ENCODE data around the gene PALLD. TPM values are rescaled to one million over a fixed set of nuclear protein-coding genes. Genes with fewer than 3 reads are reported as not detected.

The PALLD gene
- total RNA-seq, 1 experiment from 2014 or later: 27.6 TPM

DNA sequence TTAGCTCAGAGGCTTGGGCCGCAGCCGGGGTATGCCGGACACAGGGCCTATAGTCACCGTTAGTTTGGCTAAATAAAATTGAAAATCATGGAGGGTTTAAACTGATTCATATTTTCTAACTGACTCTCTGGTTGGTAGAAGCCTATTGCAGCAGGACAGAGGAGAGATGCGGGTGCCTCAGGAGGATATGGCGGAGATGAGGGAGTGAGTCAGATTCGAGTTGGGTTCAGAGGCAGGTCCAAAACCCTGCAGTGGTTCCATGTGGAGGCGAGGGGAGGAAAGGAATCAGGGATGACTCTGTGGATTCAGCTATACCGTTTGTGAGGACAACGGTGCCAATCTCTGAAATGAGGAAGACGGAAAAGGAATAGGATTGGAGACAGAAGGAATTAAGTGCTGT, 176.6 kb downstream of the PALLD start:
- CTCF ChIA-PET: no interaction called here
- Mint-ChIP-seq H3K9me3 (ENCODE audit: low read depth, unreplicated experiment) (no peaks in the 10 kb centered on the region), H3K27ac (ENCODE audit: unreplicated experiment) (no peak overlapping the region), H3K4me1 (ENCODE audit: low read depth, unreplicated experiment) (no peaks in the 10 kb centered on the region), H3K4me3 (ENCODE audit: low read depth, unreplicated experiment) (no peak overlapping the region), H3K36me3 (ENCODE audit: insufficient read depth, unreplicated experiment) (no peaks in the 10 kb centered on the region), H3K27me3 (ENCODE audit: unreplicated experiment) (no peaks in the 10 kb centered on the region)
- no peak for DNase-seq
- TF ChIP-seq, protein P1, sequence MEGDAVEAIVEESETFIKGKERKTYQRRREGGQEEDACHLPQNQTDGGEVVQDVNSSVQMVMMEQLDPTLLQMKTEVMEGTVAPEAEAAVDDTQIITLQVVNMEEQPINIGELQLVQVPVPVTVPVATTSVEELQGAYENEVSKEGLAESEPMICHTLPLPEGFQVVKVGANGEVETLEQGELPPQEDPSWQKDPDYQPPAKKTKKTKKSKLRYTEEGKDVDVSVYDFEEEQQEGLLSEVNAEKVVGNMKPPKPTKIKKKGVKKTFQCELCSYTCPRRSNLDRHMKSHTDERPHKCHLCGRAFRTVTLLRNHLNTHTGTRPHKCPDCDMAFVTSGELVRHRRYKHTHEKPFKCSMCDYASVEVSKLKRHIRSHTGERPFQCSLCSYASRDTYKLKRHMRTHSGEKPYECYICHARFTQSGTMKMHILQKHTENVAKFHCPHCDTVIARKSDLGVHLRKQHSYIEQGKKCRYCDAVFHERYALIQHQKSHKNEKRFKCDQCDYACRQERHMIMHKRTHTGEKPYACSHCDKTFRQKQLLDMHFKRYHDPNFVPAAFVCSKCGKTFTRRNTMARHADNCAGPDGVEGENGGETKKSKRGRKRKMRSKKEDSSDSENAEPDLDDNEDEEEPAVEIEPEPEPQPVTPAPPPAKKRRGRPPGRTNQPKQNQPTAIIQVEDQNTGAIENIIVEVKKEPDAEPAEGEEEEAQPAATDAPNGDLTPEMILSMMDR (IDR thresholded peaks at IDR 0.05; ENCODE audit: unreplicated experiment): no peak
- BruUV-seq (replicated peaks): no TSS peak
- intact Hi-C loops (cut with micrococcal nuclease; ENCODE audit: unreplicated experiment): no loop called here

DNA sequence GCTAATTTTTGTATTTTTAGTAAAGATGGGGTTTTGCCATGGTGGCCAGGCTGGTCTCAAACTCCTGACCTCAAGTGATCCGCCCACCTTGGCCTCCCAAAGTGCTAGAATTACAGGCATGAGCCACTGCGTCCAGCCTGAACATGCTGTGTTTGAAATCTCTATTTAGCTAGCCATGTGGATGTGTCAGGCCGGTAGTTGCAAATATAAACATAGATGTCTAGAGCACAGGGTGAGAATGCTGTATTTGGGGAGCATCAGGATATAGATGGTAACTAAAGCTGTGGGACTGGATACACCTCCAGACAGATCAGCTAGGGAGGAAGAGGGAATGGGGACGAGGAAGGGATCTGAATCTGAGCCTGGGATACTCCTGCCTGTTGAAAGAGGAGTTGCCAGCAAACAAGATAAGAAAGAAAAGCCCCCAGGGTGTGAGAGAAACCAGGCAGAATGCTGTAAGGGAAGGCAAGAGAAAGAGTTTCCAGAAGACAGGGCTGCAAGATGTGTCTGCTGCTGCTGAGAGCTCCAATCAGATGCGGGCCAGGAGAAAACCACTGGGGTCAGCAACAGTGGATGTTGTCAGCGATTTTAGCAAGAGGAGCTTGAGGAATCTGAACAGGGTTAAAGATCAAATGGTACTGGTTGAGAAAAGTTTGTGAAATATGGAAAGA, 177.4 kb downstream of the PALLD start:
- Mint-ChIP-seq H3K4me3 (ENCODE audit: low read depth, unreplicated experiment) (no peak overlapping the region), H3K4me1 (ENCODE audit: low read depth, unreplicated experiment) (no peaks in the 10 kb centered on the region), H3K27me3 (ENCODE audit: unreplicated experiment) (no peaks in the 10 kb centered on the region), H3K27ac (ENCODE audit: unreplicated experiment) (no peak overlapping the region), H3K36me3 (ENCODE audit: insufficient read depth, unreplicated experiment) (no peaks in the 10 kb centered on the region), H3K9me3 (ENCODE audit: low read depth, unreplicated experiment) (no peaks in the 10 kb centered on the region)
- no TSS peak for BruUV-seq (replicated peaks)
- TF ChIP-seq, protein P1 (IDR thresholded peaks at IDR 0.05; ENCODE audit: unreplicated experiment): no peak
- intact Hi-C loops (cut with micrococcal nuclease; ENCODE audit: unreplicated experiment): no loop called here
- no peak for DNase-seq
- CTCF ChIA-PET: no interaction called here

DNA sequence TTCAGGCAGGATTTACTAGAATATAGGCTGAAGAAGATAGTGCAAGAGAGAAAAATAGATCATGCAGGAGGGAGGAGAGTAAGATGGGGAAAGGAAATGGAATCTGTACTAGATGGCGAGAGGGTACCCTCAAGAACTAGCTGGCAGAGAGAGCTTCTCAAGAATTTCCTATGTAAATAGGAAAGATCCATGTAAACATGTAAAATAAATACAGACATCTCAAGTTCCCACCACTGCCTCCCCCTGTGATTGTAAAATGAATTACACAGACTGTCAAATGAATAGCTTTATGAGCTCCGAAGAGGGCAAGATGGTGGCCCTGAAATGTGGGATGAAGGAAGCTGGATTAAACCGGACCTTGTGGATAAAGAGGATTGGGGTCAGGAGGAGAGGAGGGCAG, 178.0 kb downstream of the PALLD start:
- H3K9me3 Mint-ChIP-seq (ENCODE audit: low read depth, unreplicated experiment): no peaks in the 10 kb centered on the region
- no peaks in the 10 kb centered on the region for H3K4me1 Mint-ChIP-seq (ENCODE audit: low read depth, unreplicated experiment)
- no peak overlapping the region for H3K27ac Mint-ChIP-seq (ENCODE audit: unreplicated experiment)
- H3K27me3 Mint-ChIP-seq (ENCODE audit: unreplicated experiment): no peaks in the 10 kb centered on the region
- TF ChIP-seq, protein P1 (IDR thresholded peaks at IDR 0.05; ENCODE audit: unreplicated experiment): no peak
- no peak overlapping the region for H3K4me3 Mint-ChIP-seq (ENCODE audit: low read depth, unreplicated experiment)
- DNase-seq: no peak
- no peaks in the 10 kb centered on the region for H3K36me3 Mint-ChIP-seq (ENCODE audit: insufficient read depth, unreplicated experiment)
- no TSS peak for BruUV-seq (replicated peaks)
- intact Hi-C loops (cut with micrococcal nuclease; ENCODE audit: unreplicated experiment): no loop called here
- CTCF ChIA-PET: no interaction called here

DNA sequence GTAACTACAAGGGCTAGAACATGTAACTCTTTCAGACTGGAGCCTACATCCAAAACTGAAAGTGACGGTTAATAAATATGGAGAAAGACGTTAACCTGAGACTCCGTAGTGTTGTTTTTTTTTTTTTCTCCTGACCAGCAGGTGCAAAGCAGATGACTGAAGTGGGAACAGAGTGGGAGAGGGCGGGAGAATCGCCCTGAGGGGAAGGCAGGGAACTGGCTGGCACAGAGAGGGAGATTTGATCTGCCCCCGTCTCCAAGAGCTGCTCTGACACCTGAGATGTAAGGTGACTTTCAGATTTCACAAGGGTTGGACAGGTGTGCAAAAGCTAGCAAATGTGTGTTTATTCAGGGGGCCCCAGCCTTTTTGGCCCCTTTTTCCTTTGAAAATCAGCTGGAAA, 180.2 kb downstream of the PALLD start:
- Mint-ChIP-seq H3K27me3 (ENCODE audit: unreplicated experiment) (no peaks in the 10 kb centered on the region), H3K36me3 (ENCODE audit: insufficient read depth, unreplicated experiment) (no peaks in the 10 kb centered on the region), H3K4me3 (ENCODE audit: low read depth, unreplicated experiment) (no peak overlapping the region), H3K4me1 (ENCODE audit: low read depth, unreplicated experiment) (no peaks in the 10 kb centered on the region), H3K27ac (ENCODE audit: unreplicated experiment) (no peak overlapping the region), H3K9me3 (ENCODE audit: low read depth, unreplicated experiment) (no peaks in the 10 kb centered on the region)
- TF ChIP-seq, protein P1 (IDR thresholded peaks at IDR 0.05; ENCODE audit: unreplicated experiment): no peak
- intact Hi-C loops (cut with micrococcal nuclease; ENCODE audit: unreplicated experiment): no loop called here
- CTCF ChIA-PET: interaction anchor here (0.7 kb wide), 1 partner anchor 82 kb away, joined by 3 read pairs; no protein-coding TSS in a partner anchor
- no TSS peak for BruUV-seq (replicated peaks)
- DNase-seq: no peak

All from Calu3 (cell line).